Immature natural killer cell (primary cell): Measurements from ENCODE around the gene CBX1. TPM values are rescaled to one million over a fixed set of nuclear protein-coding genes. Genes with fewer than 3 reads are reported as not detected.
A peak's percentile ranks its signal among the peaks of the same experiment; 100 is the strongest.
"Not testable (repeated sequence)": the region's sequence is repeated elsewhere in the genome, so short reads cannot be mapped to it uniquely, and the experiment has no call there.

Experiments
- DNase-seq, 3 donors: peaks; one replicate each; pipeline ENCODE4 v3.0.0; 2022; ENCODE audit warnings: mixed read lengths in 1 of 3
- H3K27ac Mint-ChIP-seq, 6 donors: one replicate each; pipeline ENCODE4 v1.8.0; 2020; ENCODE audit warnings: mixed read lengths in 6 of 6, mild to moderate bottlenecking in 5 of 6, inconsistent platforms in 4 of 6, moderate library complexity in 3 of 6
- H3K27me3 Mint-ChIP-seq, 3 donors: one replicate each; pipeline ENCODE4 v1.8.0; 2020 to 2021; ENCODE audit warnings: low read depth in 3 of 3, mild to moderate bottlenecking in 3 of 3, mixed read lengths in 3 of 3, moderate library complexity in 3 of 3, inconsistent platforms in 1 of 3
- H3K36me3 Mint-ChIP-seq, 3 donors: one replicate each; pipeline ENCODE4 v1.8.0; 2020; ENCODE audit warnings: mixed read lengths in 3 of 3, inconsistent platforms in 2 of 3, mild to moderate bottlenecking in 2 of 3
- H3K4me1 Mint-ChIP-seq, 2 donors: one replicate each; pipeline ENCODE4 v1.8.0; 2020; ENCODE audit warnings: inconsistent platforms in 2 of 2, mild to moderate bottlenecking in 2 of 2, mixed read lengths in 2 of 2, moderate library complexity in 1 of 2
- H3K4me3 Mint-ChIP-seq, 5 donors: one replicate each; pipeline ENCODE4 v1.8.0; 2020; ENCODE audit warnings: mild to moderate bottlenecking in 5 of 5, mixed read lengths in 5 of 5, inconsistent platforms in 3 of 5, moderate library complexity in 3 of 5
- H3K9me3 Mint-ChIP-seq, 6 donors: one replicate each; pipeline ENCODE4 v1.8.0; 2020; ENCODE audit warnings: mild to moderate bottlenecking in 6 of 6, mixed read lengths in 6 of 6, inconsistent platforms in 4 of 6, moderate library complexity in 3 of 6
- polyA plus RNA-seq, 3 donors: library from polyadenylated mRNA; unstranded; fragments of 300-500 nt; fragmentation: Illumina TruSeq; gene quantifications; one replicate each; pipeline ENCODE4 v1.2.3, GENCODE V29; 2021

CBX1 gene
- polyA plus RNA-seq, 3 donors from 2014 or later = 19.3 to 30.0 (median 27.0) TPM

- Mint-ChIP-seq H3K9me3 (peaks cover 0 to 4% (median 0%) of the 10 kb centered on the region in 6 donors), H3K4me1 (peaks cover 66 to 72% of the 10 kb centered on the region in 2 donors), H3K27ac (peak within 1 kb of the TSS; percentile 88 to 96 (median 90)), H3K36me3 (no peaks in the 10 kb centered on the region), H3K27me3 (peaks cover 5 to 11% (median 11%) of the 10 kb centered on the region in 3 donors), H3K4me3 (peak within 1 kb of the TSS; percentile 88 to 98 (median 95))
- DNase-seq = peak; percentile 85 to 86 (median 86)
These were observed 6.1 kb upstream of the CBX1 start, which contains the start of gene SNX11 for GRCh38 chr17:48107137-48108055. TSS of gene SNX11 (plus strand) at chr17:48107766. CDS start at chr17:48112044, 4,278 bp downstream.

GRCh38 chr17:48106802-48107136 is 5.5 kb upstream of the CBX1 start:
- H3K27me3 Mint-ChIP-seq = peaks cover 5 to 11% (median 8%) of the 10 kb centered on the region in 3 donors
- peak overlapping the region; percentile 88 to 96 (median 90) for H3K27ac Mint-ChIP-seq
- peaks cover 66 to 72% of the 10 kb centered on the region in 2 donors for H3K4me1 Mint-ChIP-seq
- DNase-seq = no peak
- no peaks in the 10 kb centered on the region for H3K36me3 Mint-ChIP-seq
- peak overlapping the region; percentile 88 to 98 (median 95) for H3K4me3 Mint-ChIP-seq
- H3K9me3 Mint-ChIP-seq = peaks cover 0 to 4% (median 0%) of the 10 kb centered on the region in 6 donors

GRCh38 chr17:48104440-48104839 is 3.2 kb upstream of the CBX1 start:
- peak overlapping the region; percentile 34 to 53 (median 42) for H3K4me3 Mint-ChIP-seq
- H3K9me3 Mint-ChIP-seq = peaks cover 0 to 4% (median 0%) of the 10 kb centered on the region in 6 donors
- H3K27ac Mint-ChIP-seq = peak overlapping the region; percentile 46 to 73 (median 60)
- H3K36me3 Mint-ChIP-seq = no peaks in the 10 kb centered on the region
- H3K27me3 Mint-ChIP-seq = peaks cover 8 to 20% (median 9%) of the 10 kb centered on the region in 3 donors
- H3K4me1 Mint-ChIP-seq = peaks cover 63 to 72% of the 10 kb centered on the region in 2 donors
- DNase-seq = no peak

GRCh38 chr17:48102798-48103715 is 1.8 kb upstream of the CBX1 start:
- peaks cover 8 to 20% (median 9%) of the 10 kb centered on the region in 3 donors for H3K27me3 Mint-ChIP-seq
- H3K27ac Mint-ChIP-seq = peak overlapping the region; percentile 78 to 88 (median 80)
- peak; percentile 65 to 68 (median 67) for DNase-seq
- peaks cover 0 to 4% (median 0%) of the 10 kb centered on the region in 6 donors for H3K9me3 Mint-ChIP-seq
- peak overlapping the region; percentile 62 to 91 (median 83) for H3K4me3 Mint-ChIP-seq
- no peaks in the 10 kb centered on the region for H3K36me3 Mint-ChIP-seq
- peaks cover 53 to 62% of the 10 kb centered on the region in 2 donors for H3K4me1 Mint-ChIP-seq

GRCh38 chr17:48102043-48102750 is 919 bp upstream of the CBX1 start:
- Mint-ChIP-seq H3K4me1 (peaks cover 47 to 60% of the 10 kb centered on the region in 2 donors), H3K9me3 (peaks cover 0 to 4% (median 0%) of the 10 kb centered on the region in 6 donors)

GRCh38 chr17:48100591-48101011 is 677 bp downstream of the CBX1 start:
- H3K36me3 Mint-ChIP-seq = no peaks in the 10 kb centered on the region
- H3K27ac Mint-ChIP-seq = peak overlapping the region in 5 of 6 donors; percentile 57 to 86 (median 77)
- peaks cover 7 to 20% (median 8%) of the 10 kb centered on the region in 3 donors for H3K27me3 Mint-ChIP-seq
- H3K4me3 Mint-ChIP-seq = peak overlapping the region; percentile 88 to 91 (median 89)
- H3K9me3 Mint-ChIP-seq = peaks cover 0 to 4% (median 0%) of the 10 kb centered on the region in 6 donors
- DNase-seq = no peak
- H3K4me1 Mint-ChIP-seq = peaks cover 43 to 53% of the 10 kb centered on the region in 2 donors

More at GRCh38 chr17:48102043-48102750, 919 bp upstream of the CBX1 start:
- peaks cover 8 to 20% (median 9%) of the 10 kb centered on the region in 3 donors for H3K27me3 Mint-ChIP-seq
- H3K36me3 Mint-ChIP-seq = no peaks in the 10 kb centered on the region
- peak overlapping the region in 4 of 6 donors; percentile 57 to 88 (median 82) for H3K27ac Mint-ChIP-seq
- no peak for DNase-seq
- peak overlapping the region; percentile 78 to 91 (median 89) for H3K4me3 Mint-ChIP-seq

- Mint-ChIP-seq H3K4me1 (peaks cover 43 to 53% of the 10 kb centered on the region in 2 donors), H3K27me3 (peaks cover 7 to 20% (median 8%) of the 10 kb centered on the region in 3 donors), H3K36me3 (no peaks in the 10 kb centered on the region), H3K27ac (peak overlapping the region in 4 of 6 donors; percentile 1 to 86 (median 62)), H3K4me3 (peak overlapping the region; percentile 2 to 91 (median 89)), H3K9me3 (peaks cover 0 to 4% (median 0%) of the 10 kb centered on the region in 6 donors)
- no peak for DNase-seq
These were observed 1.1 kb downstream of the CBX1 start for GRCh38 chr17:48100160-48100559.

GRCh38 chr17:48095611-48096010 is 5.7 kb downstream of the CBX1 start:
- H3K4me3 Mint-ChIP-seq = no peak overlapping the region
- no peak overlapping the region for H3K27ac Mint-ChIP-seq
- H3K9me3 Mint-ChIP-seq = no peaks in the 10 kb centered on the region
- peaks cover 7 to 18% of the 10 kb centered on the region in 2 donors for H3K4me1 Mint-ChIP-seq
- H3K36me3 Mint-ChIP-seq = peaks cover 0 to 5% (median 0%) of the 10 kb centered on the region in 3 donors
- peaks cover 0 to 4% (median 1%) of the 10 kb centered on the region in 3 donors for H3K27me3 Mint-ChIP-seq
- DNase-seq = no peak

- Mint-ChIP-seq H3K27ac (peak overlapping the region in 1 of 6 donors; percentile 46), H3K4me1 (peaks cover 7 to 18% of the 10 kb centered on the region in 2 donors), H3K4me3 (no peak overlapping the region), H3K9me3 (no peaks in the 10 kb centered on the region), H3K27me3 (no peaks in the 10 kb centered on the region), H3K36me3 (peaks cover 0 to 5% (median 0%) of the 10 kb centered on the region in 3 donors)
- no peak for DNase-seq
These were observed 7.8 kb downstream of the CBX1 start for GRCh38 chr17:48093341-48094045.

GRCh38 chr17:48084932-48085331 is 16.3 kb downstream of the CBX1 start:
- H3K4me3 Mint-ChIP-seq = no peak overlapping the region
- no peak overlapping the region for H3K27ac Mint-ChIP-seq
- H3K9me3 Mint-ChIP-seq = no peaks in the 10 kb centered on the region
- H3K4me1 Mint-ChIP-seq = peaks cover 3 to 4% of the 10 kb centered on the region in 2 donors
- DNase-seq = no peak
- no peaks in the 10 kb centered on the region for H3K36me3 Mint-ChIP-seq
- peaks cover 0 to 1% (median 0%) of the 10 kb centered on the region in 3 donors for H3K27me3 Mint-ChIP-seq

- Mint-ChIP-seq H3K9me3 (no peaks in the 10 kb centered on the region), H3K4me3 (no peak overlapping the region), H3K36me3 (no peaks in the 10 kb centered on the region), H3K4me1 (peaks cover 0 to 1% of the 10 kb centered on the region in 2 donors), H3K27ac (no peak overlapping the region), H3K27me3 (peaks cover 0 to 1% (median 0%) of the 10 kb centered on the region in 3 donors)
- no peak for DNase-seq
These were observed 19.4 kb downstream of the CBX1 start for GRCh38 chr17:48081858-48082257.

- not testable (repeated sequence) for H3K4me1 Mint-ChIP-seq, DNase-seq, H3K27me3 Mint-ChIP-seq, H3K4me3 Mint-ChIP-seq, H3K27ac Mint-ChIP-seq, H3K9me3 Mint-ChIP-seq
- peaks cover 3 to 10% (median 5%) of the 10 kb centered on the region in 3 donors for H3K36me3 Mint-ChIP-seq
These were observed 24.1 kb downstream of the CBX1 start for GRCh38 chr17:48077152-48077551.
